HL-60 (cell line): ENCODE data around the gene OPN5.

ENCODE experiments used
- DNase-seq, 2 experiments: peaks; one replicate each; pipeline ENCODE4 v3.0.0-alpha.2; 2010 to 2020; ENCODE audit warnings: low read depth in 1 of 2, low spot score in 1 of 2
- H3K27ac ChIP-seq: fragments of 250-450 bp; sonication (Bioruptor Pico); replicated peaks from 2 replicates; pipeline ENCODE4 v1.5.1; 2020; ENCODE audit warnings: mild to moderate bottlenecking, moderate library complexity
- H3K27me3 ChIP-seq: fragments of 250-450 bp; sonication (Bioruptor Pico); 2 replicates; pipeline ENCODE4 v1.5.1; 2021; ENCODE audit warnings: mild to moderate bottlenecking, moderate library complexity; ENCODE audit not compliant: insufficient read depth, poor library complexity, severe bottlenecking
- H3K4me3 ChIP-seq: replicated peaks from 2 replicates; pipeline ENCODE4 v1.5.1; 2011; ENCODE audit warnings: mild to moderate bottlenecking, control low read depth, low read length; ENCODE audit not compliant: insufficient read depth
- CTCF ChIP-seq: IDR thresholded peaks from one replicate; pipeline ENCODE4 v1.5.1; 2011; ENCODE audit warnings: low read length, control low read depth, inconsistent platforms; ENCODE audit not compliant: insufficient read depth
- GABPA ChIP-seq: IDR thresholded peaks from 2 replicates; pipeline ENCODE4 v1.6.1; 2012; ENCODE audit warnings: low read depth
- POLR2AphosphoS5 ChIP-seq: IDR thresholded peaks from 2 replicates; pipeline ENCODE4 v1.6.1; 2012; ENCODE audit warnings: low read depth
- SPI1 ChIP-seq: IDR thresholded peaks from 2 replicates; pipeline ENCODE4 v1.6.1; 2012; ENCODE audit warnings: low read depth, mild to moderate bottlenecking, borderline replicate concordance
- TF ChIP-seq, protein P1 (sequence below): IDR thresholded peaks from 2 replicates; pipeline ENCODE4 v1.6.1; 2012; ENCODE audit warnings: low read depth; ENCODE audit not compliant: insufficient replicate concordance

The OPN5 gene

DNA sequence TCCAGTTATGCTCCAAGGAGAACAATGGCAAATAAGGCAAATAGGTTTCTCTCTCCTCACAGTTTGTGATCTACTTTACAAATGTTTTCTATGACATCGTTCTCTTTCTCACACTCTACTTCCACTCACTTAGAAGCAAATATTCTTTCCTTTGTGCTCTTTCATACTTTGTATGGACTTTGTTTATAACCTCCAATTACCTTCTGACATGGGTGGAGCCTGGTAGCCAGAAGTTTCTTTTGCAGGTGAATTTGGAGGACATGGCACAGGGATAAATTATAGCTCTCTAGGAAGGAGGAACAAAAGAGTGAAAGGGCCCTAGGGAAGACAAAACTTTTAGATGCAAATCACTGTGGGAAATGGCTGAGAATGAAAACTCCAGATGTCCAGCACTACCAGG is 69.3 kb downstream of the OPN5 start:
- DNase-seq, result no peak
- H3K4me3 ChIP-seq, result no peak overlapping the region
- H3K27ac ChIP-seq, result no peak overlapping the region
- TF ChIP-seq SPI1, result no peak
- no peak for TF ChIP-seq CTCF
- TF ChIP-seq, protein P1, sequence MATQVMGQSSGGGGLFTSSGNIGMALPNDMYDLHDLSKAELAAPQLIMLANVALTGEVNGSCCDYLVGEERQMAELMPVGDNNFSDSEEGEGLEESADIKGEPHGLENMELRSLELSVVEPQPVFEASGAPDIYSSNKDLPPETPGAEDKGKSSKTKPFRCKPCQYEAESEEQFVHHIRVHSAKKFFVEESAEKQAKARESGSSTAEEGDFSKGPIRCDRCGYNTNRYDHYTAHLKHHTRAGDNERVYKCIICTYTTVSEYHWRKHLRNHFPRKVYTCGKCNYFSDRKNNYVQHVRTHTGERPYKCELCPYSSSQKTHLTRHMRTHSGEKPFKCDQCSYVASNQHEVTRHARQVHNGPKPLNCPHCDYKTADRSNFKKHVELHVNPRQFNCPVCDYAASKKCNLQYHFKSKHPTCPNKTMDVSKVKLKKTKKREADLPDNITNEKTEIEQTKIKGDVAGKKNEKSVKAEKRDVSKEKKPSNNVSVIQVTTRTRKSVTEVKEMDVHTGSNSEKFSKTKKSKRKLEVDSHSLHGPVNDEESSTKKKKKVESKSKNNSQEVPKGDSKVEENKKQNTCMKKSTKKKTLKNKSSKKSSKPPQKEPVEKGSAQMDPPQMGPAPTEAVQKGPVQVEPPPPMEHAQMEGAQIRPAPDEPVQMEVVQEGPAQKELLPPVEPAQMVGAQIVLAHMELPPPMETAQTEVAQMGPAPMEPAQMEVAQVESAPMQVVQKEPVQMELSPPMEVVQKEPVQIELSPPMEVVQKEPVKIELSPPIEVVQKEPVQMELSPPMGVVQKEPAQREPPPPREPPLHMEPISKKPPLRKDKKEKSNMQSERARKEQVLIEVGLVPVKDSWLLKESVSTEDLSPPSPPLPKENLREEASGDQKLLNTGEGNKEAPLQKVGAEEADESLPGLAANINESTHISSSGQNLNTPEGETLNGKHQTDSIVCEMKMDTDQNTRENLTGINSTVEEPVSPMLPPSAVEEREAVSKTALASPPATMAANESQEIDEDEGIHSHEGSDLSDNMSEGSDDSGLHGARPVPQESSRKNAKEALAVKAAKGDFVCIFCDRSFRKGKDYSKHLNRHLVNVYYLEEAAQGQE, result no peak
- TF ChIP-seq POLR2AphosphoS5, result no peak
- no peak for TF ChIP-seq GABPA
- no peaks in the 10 kb centered on the region for H3K27me3 ChIP-seq

DNA sequence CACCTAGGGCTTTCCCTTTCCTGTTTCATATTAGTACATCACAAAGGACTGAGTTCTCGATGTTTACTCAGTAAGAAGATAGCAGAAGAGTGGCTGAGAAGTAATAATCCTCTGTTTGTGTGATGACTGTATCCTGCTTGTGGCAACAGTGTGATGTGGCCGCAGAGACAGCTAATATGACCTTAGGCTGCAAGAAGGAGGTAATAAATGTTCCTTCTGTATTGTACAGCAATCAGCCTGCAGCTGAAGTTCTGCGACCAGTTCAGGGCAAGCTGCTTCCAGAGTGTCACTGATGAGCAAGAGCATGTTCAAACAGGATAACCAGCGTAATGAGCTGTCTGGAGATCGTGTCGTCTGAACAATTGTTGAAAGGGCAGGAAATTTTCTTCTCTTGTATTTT is 70.9 kb downstream of the OPN5 start:
- H3K27me3 ChIP-seq, result no peaks in the 10 kb centered on the region
- TF ChIP-seq POLR2AphosphoS5, result no peak
- TF ChIP-seq CTCF, result no peak
- no peak overlapping the region for H3K27ac ChIP-seq
- H3K4me3 ChIP-seq, result no peak overlapping the region
- DNase-seq, result no peak

- TF ChIP-seq SPI1 (no peak), GABPA (no peak)
- TF ChIP-seq, protein P1, result no peak
- no peak overlapping the region for H3K27ac ChIP-seq
- DNase-seq, result no peak
- H3K27me3 ChIP-seq, result no peaks in the 10 kb centered on the region
- no peak overlapping the region for H3K4me3 ChIP-seq
Measured at GRCh38 chr6:47853766-47854165, 71.9 kb downstream of the OPN5 start.

- H3K4me3 ChIP-seq, result no peak overlapping the region
- no peak for TF ChIP-seq GABPA
- TF ChIP-seq, protein P1, result no peak
- DNase-seq, result no peak
- no peak overlapping the region for H3K27ac ChIP-seq
- H3K27me3 ChIP-seq, result no peaks in the 10 kb centered on the region
Measured at GRCh38 chr6:47854971-47855370, 73.1 kb downstream of the OPN5 start.
